NCI-H1105 (cell line): ENCODE data around the gene IFT122.
A peak's percentile ranks its signal among the peaks of the same experiment; 100 is the strongest.
"Not testable (repeated sequence)": the region's sequence is repeated elsewhere in the genome, so short reads cannot be mapped to it uniquely, and the experiment has no call there.

Source experiments
- DNase-seq: peaks from one replicate; lab custom pipeline; 2025; lab: John Stamatoyannopoulos, UW

The IFT122 gene

DNA sequence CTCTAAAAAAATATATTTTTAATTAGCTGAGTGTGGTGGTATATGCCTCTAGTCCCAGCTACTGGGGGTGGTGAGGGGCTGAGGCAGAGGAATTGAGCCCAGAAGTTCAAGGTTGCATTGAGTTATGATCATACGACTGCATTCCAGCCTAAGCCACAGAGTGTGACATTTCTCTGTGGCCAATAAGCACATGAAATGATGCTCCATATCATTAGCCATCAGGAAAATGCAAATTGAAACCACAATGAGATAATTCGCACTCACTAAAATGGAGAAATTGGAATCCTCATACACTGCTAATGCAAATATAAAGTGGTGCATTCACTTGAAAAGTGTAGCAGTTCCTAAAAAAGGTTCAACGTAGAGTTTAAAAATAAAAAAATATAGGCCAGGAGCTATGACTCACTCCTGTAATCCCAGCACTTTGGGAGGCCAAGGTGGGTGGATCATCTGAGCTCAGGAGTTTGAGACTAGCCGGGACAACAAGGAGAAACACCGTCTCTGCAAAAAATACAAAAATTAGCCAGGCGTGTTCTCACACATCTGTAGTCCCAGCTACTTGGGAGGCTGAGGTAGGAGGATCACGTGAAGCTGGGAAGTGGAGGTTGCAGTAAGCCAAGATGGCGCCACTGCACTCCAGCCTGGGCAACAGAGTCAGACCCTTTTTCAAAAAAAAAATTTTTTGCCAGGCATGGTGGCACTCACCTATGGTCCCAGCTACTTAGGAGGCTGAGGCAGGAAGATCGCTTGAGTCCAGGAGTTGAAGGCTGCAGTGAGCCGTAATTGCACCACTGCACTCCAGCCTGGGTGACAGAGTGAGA lies 35.2 kb downstream of the IFT122 start:
- DNase-seq, result no peak

DNA sequence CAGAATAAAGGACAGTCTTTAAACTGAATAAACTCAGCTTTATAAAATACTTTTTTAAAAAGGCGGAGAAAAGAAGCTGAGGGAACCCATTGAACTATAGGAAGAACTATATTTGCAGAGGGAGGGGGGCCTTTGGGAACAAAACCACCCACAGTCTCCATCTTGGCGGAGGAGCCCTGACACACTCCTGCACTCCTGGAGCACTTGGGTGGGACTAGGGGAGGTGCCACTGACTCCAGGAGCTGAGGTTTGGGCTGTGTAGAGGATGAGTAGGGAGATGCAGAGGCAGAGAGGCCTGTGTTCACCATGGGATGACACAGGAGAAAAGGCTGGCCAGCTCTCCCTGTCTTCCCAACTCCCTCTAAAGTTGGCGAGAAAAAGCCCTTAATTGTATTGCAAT lies 35.8 kb downstream of the IFT122 start:
- DNase-seq, result no peak

DNA sequence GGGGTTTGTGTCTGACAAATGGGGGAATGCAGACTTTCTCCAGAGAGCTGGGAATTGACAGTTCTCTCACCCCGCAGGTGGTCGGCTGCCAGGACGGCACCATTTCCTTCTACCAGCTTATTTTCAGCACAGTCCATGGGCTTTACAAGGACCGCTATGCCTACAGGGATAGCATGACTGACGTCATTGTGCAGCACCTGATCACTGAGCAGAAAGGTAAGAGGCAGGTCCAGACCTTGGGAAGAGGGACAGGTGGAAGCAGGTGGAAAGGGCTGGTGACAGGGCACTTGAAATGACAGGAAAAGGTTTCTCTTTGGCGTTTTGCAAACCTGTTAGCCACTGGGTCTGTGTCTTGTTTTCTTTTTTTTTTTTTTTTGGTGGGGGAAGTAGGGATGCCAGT lies 36.6 kb downstream of the IFT122 start:
- no peak for DNase-seq

DNA sequence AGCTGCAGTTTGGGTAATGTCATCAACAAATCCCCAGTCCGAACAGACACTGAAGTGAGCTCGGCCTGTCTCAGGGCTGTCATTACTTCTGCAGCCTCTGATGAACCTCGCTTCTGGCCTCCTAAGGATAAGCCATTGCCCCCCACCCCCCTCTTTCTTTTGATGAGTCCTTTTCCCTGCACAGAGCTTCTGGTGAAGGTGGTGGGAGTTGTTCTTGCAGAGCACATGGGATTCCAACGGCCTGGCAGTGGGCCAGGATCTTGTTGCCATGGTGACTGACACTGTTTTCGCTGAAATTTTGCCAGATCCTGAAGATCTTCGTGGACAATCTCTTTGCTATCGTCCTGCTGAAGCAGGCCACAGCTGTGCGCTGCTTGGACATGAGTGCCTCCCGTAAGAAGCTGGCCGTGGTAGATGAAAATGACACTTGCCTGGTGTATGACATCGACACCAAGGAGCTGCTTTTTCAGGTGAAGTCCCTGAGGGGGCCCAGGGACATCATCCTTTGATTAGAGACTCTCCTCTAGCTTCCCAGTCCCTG lies 41.3 kb downstream of the IFT122 start:
- not testable (repeated sequence) for DNase-seq

DNA sequence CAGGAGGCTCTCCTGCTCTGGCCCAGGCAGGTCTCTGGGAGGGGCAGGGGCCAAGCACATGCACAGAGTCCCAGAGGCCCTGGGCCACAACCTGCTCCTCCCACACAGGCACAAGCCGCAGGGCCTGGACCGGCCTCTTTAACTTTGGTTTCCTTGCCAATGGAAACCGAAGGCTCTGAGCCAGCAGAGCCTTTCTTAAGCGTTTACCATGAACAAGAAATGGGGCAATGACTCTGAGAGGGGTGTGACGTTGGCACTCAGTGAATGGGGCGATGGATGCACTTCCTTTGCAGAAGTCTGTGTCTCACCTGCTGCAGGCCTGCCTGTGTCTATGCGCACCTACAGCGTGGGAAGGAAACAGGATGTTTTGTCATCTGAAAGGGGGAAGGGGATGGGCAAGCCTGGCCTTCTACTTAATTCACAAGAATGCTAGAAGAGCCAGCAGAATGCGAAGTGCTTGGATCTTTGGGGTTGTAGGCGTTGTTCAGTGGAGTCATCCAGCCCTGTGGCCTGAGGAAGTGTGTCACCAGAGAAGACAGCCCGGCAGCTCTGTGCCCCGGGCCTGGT lies 41.8 kb downstream of the IFT122 start:
- DNase-seq, result no peak

DNA sequence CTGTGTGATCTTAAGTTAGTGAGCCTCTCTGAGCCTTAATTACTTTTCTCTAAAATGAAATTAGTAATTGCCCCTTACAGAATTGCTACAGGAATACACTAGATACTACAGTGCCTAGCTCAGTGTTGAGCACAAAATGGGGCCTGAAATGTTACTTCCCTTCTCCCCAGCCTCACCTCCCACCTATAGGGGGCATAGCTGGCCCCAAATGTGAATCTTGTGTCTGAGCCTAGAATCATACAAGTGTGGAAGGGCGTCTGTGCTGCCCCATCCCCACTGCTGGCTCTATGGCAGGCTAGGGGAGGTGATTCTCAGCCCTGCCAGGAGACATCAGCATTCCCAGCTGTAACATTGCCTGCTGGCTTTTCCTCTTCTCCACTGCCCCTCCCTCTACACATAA lies 42.7 kb downstream of the IFT122 start:
- no peak for DNase-seq

DNA sequence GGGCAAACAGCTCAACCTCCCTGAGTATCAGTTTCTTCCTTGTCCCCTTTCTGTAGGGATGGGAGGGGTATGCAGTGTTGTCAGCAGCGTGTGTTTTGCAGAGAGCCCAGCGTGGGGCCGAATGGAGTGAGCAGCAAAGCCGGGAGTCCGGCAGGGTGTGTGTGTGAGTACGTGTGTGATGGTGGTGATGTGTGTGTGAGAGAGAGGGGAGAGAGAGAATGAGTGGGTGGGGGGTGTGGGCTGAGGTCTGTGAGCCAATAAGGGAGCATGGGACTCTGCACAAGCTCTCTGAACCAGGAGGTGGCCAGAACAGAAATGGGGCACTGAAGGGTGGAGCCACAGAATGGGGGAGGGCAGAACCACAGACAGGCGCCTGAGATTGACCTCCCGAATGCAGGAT lies 43.8 kb downstream of the IFT122 start:
- no peak for DNase-seq

DNA sequence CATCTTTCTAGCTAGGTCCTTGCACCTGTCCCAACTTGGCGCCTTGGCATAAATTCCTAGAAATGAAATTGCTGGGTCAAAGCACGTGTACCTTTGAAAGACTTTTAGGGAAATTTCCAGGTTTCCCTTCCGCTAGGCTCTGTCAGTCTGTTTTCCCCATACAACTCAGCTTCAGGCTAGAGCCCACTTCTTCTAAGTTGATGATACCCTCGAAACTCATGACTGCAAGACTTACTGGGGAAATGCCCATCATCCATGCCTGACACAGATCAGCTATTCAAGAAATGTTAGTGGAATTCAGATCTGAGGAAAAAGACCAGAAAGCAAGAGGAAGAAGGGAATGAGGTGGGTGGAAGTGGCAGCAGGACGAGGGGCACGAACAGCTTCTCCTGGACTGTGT lies 45.1 kb downstream of the IFT122 start:
- DNase-seq, result not testable (repeated sequence)

DNA sequence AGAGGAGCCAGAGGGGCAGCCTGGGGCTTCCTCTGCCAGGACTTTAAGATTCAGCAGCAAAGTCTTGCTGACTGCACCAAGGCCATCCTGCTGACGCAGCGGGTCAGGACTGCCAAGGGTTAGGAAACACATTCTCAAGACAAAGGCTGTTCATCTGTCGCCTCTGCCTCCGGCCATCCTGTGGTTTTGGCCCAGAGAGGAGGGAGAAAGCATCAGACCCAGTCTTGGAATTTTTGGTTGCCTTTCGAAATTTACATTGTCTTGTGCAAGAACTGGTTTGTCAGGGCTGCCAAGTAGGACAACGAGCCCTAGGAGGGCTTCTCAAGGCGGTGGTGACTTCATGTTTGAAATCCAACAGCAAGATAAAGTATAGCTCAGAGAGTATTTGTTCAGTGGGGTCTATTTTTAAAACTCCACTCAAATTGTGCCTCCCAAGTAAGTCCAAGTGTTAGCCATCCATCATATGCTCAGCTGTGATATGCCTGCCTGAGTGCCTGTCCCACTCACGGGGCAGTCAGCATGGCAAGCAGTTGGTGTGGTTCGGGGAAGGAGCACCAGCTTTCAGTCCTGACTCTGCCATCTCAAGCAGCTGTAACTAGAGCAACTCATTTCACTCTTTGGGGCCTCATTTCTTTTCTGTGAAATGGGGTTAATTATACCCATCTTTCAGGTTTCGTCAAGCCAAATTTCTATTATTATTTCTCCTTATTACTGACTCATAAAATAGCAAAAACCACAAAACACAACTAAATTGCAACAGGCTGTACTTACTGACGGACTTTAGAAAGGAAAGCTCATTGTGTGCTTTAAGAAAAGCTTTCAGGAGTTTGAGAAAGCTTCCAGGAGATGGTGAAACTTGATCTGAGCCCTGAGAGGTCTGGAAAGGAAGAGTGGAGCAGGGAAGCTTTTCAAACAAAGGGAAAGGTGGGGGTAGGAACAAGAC lies 46.0 kb downstream of the IFT122 start:
- DNase-seq, result no peak

DNA sequence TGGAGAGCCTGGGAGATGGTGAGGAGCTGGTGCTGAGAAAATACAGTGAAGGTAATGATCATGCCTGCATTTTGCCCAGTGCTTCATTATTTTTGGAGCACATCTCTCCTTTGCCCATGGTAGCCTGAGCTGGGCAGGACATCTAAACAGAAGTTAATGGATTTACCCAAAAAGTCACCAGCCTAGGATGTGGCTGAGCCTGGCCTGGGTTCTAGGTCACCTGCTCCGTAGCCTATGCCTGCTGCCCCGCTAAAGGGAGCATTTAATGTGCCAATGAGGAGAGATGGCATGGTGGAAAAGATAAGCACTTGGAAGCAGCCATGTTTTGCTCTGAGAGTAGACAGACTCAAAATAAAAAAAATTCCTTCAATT lies 46.6 kb downstream of the IFT122 start:
- DNase-seq, result no peak

DNA sequence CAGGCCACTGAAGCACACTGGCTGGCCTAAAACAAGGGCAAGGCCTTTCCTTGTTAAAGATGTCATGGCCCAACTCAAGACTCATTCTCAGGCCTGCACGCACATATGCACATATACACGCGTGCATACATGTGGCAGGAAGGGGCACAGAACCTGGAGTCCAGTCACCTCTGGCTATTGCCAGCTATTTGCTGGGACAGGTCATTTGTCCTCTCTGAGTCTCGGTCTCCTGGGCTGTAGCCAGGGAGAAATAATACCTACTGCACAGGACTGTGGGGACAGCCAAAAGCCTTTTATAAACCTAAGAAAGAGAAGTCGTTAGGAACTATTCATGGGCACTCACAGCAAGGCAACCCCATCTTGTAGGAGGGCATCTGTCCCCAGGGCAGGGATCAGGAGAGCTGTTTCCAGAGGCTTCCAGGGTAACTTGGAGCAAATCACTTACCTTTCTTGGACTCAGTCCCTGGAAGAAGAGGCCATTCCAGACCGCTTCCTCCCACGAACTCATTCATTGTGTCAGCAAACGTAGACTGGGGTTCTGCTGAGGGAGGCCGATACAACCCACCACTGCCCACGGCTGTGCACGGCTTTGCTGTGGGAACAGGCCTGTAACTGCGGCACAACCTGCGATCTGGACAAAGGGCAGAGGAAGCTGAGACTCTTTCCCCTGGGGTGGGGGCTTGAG lies 47.3 kb downstream of the IFT122 start:
- DNase-seq, result no peak

DNA sequence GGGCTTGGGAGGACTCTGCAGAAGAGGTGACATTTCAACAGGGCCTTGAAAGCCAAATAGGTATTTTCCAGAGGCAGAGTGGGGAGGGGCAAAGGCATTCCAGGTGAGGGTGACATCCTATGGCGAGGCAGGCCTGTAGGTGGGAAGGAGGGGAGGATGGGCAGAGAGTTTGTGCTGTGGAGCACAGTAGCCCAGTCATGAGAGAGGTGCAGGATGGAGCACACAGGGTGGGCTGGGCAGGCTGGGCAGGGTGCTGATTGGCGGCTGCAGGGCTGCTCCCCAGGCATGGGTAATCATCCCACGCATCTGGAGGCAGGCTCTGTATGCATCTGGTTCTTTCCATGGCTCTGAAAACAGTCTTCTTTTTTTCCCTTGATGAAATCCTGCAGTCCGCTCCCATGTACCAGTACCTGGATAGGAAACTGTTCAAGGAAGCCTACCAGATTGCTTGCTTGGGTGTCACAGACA lies 47.9 kb downstream of the IFT122 start:
- not testable (repeated sequence) for DNase-seq

DNA sequence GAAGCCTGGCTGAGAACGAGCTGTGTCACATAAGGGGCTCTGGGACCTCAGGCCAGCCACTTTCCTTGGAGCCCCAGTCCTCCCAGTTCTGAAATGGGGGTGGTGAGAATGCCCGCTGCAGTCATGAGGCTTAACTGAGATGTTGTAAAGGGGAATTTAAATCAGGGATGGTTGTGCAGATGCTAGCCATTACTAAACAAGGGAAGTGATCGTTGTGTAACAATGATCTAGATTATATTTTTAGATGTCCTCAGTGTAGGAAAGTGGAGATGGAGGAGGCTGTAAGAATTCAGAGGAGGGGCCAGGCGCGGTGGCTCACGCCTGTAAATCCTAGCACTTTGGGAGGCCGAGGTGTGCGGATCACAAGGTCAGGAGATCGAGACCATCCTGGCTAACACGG lies 49.2 kb downstream of the IFT122 start:
- not testable (repeated sequence) for DNase-seq

DNA sequence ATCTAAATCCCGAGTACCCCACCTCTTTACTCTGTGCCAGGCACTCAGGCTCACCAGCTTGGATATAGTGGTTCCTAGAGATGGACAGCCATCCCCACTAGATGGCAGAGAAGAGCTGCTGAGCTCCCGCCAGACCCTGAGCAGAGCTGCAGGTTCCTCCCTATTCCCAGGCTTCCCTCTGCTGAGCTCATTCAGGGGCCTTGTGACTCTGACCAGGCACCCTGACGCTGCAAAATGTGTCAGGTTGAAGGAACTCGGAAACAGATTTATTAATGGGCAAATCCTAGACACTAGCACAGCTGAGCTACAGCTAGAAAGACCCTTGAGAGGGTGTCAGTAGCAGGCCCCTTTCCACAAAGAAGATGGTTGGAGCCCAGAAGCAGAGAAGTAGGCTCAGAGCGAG lies 50.2 kb downstream of the IFT122 start:
- DNase-seq, result peak; percentile 76

DNA sequence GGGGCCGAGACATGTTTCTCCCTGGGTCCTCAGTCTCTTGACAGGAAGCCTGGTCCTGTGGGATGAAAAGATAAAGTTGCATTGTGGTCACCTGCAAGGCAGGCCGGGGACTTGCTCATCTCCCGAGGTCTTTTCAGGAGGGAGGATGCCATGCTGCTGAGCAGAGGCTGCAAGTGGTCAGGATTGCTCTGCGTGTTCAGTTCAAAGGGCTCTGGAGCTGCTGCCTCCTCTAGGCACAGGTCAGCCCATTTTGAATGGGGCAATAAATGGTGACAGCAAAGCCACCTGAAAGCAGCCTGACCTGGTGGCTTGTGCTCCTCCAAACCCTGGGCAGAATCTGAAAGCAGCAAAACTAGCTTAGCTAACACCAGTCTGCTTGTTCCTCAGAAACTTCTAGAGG lies 51.1 kb downstream of the IFT122 start:
- not testable (repeated sequence) for DNase-seq

DNA sequence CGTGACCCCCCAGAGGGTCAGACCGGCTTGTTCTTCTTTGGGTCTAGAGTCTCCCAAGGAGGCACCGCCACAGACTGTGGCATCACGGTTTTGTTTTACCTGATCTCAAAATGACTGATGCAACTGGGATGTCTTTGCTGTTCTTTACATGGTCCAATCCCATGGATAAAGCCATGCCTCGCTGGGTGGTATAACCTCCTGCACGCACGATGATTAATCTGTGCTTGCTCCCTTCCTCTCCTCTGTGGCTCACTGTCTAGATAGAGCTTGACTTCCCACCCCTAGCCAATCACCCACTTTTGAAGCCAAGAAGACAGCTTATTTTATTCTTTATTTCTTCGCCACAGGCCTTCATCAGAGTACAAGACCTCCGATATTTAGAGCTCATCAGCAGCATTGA lies 51.8 kb downstream of the IFT122 start:
- DNase-seq, result no peak

DNA sequence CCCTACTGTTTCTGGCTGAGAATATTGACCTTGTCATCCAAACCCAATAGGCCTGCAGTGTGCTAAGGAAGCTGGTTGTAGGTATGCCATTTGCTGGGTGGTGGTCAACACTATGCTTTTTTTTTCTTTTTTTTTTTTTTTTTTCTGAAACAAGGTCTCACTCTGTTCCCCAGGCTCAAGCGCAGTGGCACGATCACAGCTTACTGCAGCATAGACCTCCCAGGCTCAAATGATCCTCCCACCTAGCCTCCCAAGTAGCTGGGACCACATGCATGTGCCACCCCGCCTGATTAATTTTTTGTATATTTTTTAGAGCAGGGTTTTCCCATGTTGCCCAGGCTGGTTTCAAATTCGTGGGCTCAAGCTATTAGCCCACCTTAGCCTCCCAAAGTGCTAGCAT lies 52.7 kb downstream of the IFT122 start:
- no peak for DNase-seq

DNA sequence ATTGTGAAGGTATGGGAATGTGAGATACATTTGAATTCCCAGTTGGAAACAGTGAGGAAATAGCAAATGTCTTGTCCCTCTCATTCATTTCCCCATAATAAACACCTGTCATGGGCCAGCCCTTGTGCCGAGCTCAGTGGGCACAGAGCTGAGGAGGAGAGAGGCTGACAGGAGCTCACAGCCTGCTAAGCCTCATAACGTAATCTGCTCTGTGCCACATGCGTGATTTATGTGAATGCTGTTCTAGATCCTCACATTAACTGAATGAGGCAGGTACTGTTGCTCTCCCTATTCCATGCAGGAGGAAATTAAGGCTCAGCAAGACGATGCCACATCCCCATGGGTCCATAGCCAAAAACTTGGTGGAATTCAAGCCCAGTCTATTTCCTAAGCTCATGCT lies 53.2 kb downstream of the IFT122 start:
- no peak for DNase-seq

DNA sequence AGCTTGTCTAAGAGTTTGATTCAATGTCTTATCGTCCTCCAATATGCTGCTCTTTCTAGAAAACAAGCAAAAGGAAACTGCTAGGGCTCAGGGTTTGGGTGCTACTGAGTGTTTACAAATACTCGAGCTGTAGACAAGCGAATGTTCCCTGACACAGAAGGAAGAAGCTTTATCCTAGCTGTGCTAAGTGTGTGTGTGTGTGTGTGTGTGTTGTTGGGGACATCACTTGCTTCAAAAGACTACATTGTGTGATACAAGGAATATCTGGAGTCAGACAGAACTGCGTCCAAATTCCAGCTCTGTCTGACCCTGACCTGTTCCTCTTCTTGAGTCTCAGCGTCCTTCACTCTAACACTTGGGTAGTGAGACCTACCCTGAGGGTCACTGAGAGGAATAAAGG lies 54.5 kb downstream of the IFT122 start:
- not testable (repeated sequence) for DNase-seq

DNA sequence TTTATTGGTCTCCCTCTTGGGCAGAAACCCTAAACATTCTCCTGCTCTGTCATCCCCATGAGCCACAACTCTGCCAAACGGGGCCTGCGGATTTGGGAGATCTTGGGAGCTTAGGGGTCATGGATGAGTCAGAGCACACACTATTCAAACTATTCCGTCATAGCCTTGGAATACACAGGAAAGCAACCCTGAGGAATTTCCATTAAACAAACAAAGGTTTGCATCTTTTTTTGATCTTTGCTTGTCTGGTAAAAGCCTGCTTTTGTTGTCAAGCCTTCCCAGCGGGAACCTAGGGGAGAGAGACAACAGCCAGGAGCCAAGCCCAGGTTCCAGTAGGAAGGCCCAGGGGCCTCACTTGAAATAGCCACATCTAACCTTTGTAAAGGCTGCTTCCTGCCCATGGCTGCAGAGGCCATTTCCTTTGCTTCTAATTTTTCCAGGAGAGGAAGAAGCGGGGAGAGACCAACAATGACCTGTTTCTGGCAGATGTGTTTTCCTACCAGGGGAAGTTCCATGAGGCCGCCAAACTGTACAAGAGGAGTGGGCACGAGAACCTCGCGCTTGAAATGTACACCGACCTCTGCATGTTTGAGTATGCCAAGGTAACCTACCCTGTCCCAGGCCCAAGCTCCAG lies 55.1 kb downstream of the IFT122 start:
- DNase-seq, result not testable (repeated sequence)

DNA sequence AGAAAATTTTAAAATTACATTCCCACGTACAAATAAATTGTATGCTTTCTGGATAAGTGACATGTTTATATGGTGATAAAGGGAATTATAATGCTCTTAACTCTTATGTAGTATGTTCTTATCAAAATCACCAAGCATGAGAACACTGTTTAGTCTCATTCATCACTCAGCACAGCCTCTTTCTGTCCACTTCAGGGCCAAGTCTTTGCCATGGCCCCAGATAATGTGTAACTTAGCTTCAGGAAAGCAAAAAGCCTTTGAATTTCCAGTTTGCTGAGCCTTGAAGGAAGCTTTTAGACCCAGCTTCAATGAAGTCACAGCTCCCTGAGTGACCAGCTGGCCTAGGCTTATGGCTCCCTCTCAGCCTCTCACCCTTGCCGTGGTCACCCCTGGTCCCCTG lies 57.9 kb downstream of the IFT122 start:
- not testable (repeated sequence) for DNase-seq
